ENCODE data around the gene RUNX3.

DNA sequence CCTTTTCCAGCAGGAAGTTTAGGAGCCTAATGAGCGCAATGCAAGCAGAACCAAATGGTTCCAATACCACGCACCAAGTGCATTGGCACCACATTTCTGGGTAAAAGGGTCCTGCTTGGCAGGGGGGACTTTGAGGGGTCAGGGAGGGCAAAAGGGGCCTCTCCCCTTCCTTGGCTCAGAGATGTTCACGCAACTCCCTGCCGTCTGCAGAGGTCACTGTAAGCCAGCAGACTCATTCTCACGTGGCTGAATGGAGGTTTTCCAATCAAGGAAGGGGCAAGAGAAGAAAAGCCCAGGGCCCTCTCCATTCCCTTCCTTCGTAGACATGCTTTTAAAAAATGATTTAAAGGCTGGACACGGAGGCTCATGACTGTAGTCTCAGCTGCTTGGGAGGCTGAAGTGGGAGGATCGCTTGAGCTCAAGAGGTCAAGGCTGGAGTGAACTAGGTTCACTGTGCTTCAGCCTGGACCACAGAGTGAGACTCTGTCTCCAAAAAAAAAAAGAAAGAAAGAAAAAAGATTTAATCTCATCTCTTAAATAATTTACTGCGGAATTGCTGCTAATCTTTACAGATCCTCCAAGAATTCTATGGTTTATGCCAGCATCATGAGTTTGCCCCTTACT, 80.3 kb downstream of the RUNX3 start:
- TF ChIP-seq, protein P1, sequence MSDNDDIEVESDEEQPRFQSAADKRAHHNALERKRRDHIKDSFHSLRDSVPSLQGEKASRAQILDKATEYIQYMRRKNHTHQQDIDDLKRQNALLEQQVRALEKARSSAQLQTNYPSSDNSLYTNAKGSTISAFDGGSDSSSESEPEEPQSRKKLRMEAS (IDR thresholded peaks at IDR 0.05), result no peak
- no peak for TF ChIP-seq EGR1 (IDR thresholded peaks at IDR 0.05)
- no peak for TF ChIP-seq CEBPB (IDR thresholded peaks at IDR 0.05)
- TF ChIP-seq YY1 (IDR thresholded peaks at IDR 0.05; ENCODE audit: low read depth), result no peak
- no peak for TF ChIP-seq USF1 (IDR thresholded peaks at IDR 0.05)
- TF ChIP-seq ZBTB7A (IDR thresholded peaks at IDR 0.05; ENCODE audit: low read depth), result no peak
- TF ChIP-seq TAF1 (IDR thresholded peaks at IDR 0.05; ENCODE audit: low read depth), result no peak
- no peak for TF ChIP-seq CREB1 (IDR thresholded peaks at IDR 0.05; ENCODE audit: low read depth)
- no peak for TF ChIP-seq EP300 (IDR thresholded peaks at IDR 0.05; ENCODE audit: borderline replicate concordance)
